GM19438 (cell line): ENCODE measurements around the gene COX8A.

ENCODE experiments used
- ATAC-seq: cut with Tn5 transposase; IDR thresholded peaks from one replicate; pipeline ENCODE4 v1.9.1; 2021; ENCODE audit warnings: low read depth; ENCODE audit not compliant: unreplicated experiment

COX8A gene

GRCh38 chr11:64000740-64001483 lies 26.5 kb downstream of the COX8A start:
- no peak for ATAC-seq

- no peak for ATAC-seq
Observed at GRCh38 chr11:64001484-64002420, 27.3 kb downstream of the COX8A start.

- no peak for ATAC-seq
Observed at GRCh38 chr11:64003807-64004589, 29.6 kb downstream of the COX8A start.

GRCh38 chr11:64004590-64004984 lies 30.2 kb downstream of the COX8A start:
- ATAC-seq: no peak

- no peak for ATAC-seq
Observed at GRCh38 chr11:64005691-64006090, 31.3 kb downstream of the COX8A start.

- ATAC-seq: no peak
Observed at GRCh38 chr11:64006398-64006797, 32.0 kb downstream of the COX8A start.

- no peak for ATAC-seq
Observed at GRCh38 chr11:64007160-64007628, 32.8 kb downstream of the COX8A start.

- no peak for ATAC-seq
Observed at GRCh38 chr11:64007629-64008282, 33.3 kb downstream of the COX8A start.

- ATAC-seq: no peak
Observed at GRCh38 chr11:64008283-64008913, 34.0 kb downstream of the COX8A start.

GRCh38 chr11:64008914-64009633 lies 34.7 kb downstream of the COX8A start:
- ATAC-seq: no peak

- no peak for ATAC-seq
Observed at GRCh38 chr11:64009710-64010109, 35.3 kb downstream of the COX8A start.

GRCh38 chr11:64010783-64011182 lies 36.4 kb downstream of the COX8A start:
- ATAC-seq: no peak

GRCh38 chr11:64011371-64011770 lies 37.0 kb downstream of the COX8A start:
- no peak for ATAC-seq

- no peak for ATAC-seq
Observed at GRCh38 chr11:64013141-64013896, 38.9 kb downstream of the COX8A start.

GRCh38 chr11:64014356-64014755 lies 39.9 kb downstream of the COX8A start:
- ATAC-seq: no peak

- ATAC-seq: no peak
Observed at GRCh38 chr11:64015510-64015909, 41.1 kb downstream of the COX8A start.

GRCh38 chr11:64015935-64016845 lies 41.8 kb downstream of the COX8A start:
- ATAC-seq: no peak

- no peak for ATAC-seq
Observed at GRCh38 chr11:64017945-64018224, 43.5 kb downstream of the COX8A start.
